Dermis microvascular lymphatic vessel endothelial cell (primary cell): ENCODE results near the gene HTR7. TPM values are rescaled to one million over a fixed set of nuclear protein-coding genes. Genes with fewer than 3 reads are reported as not detected.
"Not testable (repeated sequence)": the region's sequence is repeated elsewhere in the genome, so short reads cannot be mapped to it uniquely, and the experiment has no call there.

Source experiments
- DNase-seq, 2 donors: peaks; one replicate each; pipeline versions ENCODE4 v3.0.0 to v3.0.0-alpha.2; 2010; ENCODE audit warnings: low read depth in 2 of 2
- total RNA-seq: library from RNA; depleted of rRNA; stranded (reverse); fragments of >200 nt; gene quantifications from 2 replicates; pipeline ENCODE4 v1.2.1, GENCODE V29; 2014

Gene HTR7
- under 0.01 and 0.13 TPM in 2 replicates for total RNA-seq

DNA sequence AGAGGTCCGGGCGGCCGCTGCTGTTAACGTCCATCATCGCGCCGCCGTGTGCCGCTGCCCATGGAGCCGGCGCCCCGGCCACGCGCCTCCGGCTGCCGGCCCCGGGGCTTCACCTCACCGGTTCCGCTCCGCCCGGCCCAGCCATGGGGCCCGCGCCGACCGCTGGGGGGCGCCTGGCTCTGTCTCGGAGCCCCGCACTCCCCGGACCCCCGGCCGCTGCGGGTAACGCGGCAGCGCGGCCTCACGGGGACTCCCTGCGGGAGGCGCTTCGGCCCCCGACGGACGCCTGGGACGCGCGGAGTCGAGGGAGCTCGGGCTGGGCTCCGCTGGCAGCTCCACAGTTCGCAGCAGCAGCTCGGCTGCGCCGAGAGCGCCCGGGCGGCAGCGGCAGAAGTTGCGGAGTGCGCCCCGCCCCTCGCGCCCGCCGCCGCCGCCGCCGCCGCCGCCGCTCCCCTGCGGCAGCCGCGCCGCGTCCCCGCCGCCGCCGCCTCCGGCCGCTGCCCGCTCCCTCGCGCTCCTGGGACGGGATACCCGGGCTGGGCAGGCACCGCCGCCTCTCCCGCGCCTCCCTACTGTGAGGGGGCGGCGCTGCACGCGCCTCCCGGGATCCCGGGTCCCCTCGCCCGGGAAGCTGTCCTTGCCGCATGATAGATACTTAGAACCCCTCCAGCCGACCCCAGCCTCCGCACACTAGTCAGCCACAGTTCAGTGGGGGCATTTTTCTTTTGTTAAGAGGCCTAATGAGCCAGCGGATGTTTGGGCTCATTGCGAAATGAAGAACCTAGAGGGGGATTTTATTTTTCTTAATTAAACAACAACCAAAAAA is at the start of gene HTR7:
HTR7 (minus strand) TSS at position 405 of the 826 bp plus-strand sequence; CDS start at position 37, 368 bp downstream.
- DNase-seq = peak in 1 of 2 donors; percentile 46

DNA sequence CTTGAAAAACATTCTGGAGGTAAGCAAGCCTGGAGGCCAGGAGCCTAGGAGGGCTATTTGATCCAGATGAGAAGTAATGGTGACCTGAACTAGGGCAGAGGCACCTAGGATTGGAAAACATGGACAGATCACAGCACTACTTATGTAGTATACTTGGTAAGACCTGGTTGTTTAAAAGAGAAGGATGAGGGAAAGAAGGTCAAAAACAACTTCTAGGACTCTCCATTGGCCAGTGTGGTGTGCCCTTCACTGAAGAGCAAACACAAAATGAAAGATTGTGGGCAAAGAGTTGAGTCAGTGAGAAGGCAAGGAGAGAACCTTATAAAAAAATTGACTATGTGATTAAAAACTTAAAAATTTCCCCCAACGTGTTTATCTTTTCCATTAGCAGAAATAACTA is 48.8 kb upstream of the HTR7 start:
- DNase-seq = no peak

DNA sequence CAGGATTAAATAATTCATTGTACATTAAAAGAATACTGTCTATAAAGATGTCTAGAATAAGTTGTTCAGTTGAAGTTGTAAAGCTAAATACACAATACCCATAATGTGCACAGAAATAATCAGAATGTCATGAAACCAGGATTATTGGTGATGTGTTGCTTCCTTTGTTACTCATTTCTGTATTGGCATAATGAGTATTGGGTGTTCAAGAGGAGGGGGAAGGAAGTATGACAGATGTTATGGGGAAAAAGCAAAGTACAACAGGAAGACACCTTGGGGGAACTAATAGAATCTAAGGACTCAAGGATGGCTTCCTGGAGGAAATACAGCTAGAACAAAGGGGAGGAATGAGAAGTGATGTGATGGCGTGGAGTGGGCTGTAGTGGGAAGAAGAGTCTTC is 48.1 kb upstream of the HTR7 start:
- DNase-seq = no peak

DNA sequence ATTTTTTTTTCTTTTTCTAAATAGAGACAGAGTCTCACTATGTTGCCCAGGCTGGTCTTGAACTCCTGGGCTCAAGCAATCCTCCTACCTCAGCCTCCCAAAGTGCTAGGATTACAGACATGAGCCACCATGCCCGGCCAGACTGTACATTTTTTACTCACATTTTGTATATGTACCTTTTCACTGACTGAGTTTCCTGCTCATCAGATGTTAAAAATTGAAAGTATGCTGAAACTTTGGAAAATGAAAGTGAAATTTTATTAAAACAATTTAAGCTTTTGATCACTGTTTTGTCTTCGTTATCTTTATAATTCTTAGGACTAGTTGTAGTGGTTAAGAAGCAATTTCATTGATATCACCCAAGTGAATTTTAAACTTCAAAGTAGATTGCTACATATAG is 39.1 kb upstream of the HTR7 start:
- not testable (repeated sequence) for DNase-seq

DNA sequence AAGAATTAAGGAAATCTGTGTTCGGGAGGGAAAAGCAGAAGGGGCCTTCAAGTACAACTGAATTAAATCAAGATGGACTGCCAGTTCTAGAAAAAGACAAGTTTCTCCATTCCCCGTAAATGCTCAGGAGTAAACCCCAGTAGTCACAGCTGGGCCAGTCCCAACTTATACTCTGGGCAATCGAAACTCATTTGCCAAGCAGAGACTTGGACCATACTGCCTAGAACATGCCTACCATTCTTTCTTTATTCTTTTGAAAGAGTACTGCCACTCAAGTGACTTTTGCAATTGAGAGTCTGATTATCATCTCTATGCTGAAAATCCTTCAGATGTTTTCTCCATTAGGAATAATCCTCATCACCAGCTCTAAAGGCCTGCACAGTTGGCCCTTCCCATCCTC is 35.4 kb upstream of the HTR7 start:
- no peak for DNase-seq

DNA sequence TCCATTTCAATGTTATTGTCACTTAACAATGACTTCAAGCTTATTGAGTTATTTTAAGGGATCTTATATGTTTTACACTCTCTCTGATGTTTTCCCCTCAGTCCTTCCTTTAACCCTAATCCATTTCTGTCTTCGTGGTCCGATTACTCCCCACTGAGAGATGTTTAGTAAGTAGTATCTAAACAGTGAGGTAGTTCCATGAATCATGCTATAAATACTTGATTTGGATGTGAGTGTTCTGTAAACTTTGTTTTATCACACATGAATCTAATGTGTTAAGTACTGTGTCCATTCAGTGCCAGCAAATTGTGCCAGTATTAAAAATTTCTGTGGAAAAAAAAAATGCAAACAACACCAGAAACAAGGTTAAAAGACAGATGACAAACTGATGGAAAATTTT is 32.5 kb upstream of the HTR7 start:
- no peak for DNase-seq

DNA sequence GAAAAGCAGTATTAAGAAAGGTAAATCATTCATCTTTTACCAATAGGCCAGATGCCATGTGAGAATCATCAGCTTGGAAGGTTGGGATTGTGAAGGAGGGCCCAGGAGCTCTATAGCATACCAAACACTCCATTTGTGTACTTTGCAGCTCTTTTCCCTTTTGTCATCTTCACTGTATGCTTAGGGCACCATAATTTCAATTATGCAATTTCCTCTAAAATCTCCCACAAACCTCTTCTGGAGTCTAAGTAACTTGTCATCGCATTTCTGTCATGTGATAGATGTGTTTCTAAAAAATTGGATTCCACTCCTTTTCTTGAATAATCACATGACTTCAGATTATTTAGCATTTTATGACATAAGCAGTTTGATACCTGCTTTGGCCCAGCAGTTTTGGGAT is 31.8 kb upstream of the HTR7 start:
- no peak for DNase-seq

DNA sequence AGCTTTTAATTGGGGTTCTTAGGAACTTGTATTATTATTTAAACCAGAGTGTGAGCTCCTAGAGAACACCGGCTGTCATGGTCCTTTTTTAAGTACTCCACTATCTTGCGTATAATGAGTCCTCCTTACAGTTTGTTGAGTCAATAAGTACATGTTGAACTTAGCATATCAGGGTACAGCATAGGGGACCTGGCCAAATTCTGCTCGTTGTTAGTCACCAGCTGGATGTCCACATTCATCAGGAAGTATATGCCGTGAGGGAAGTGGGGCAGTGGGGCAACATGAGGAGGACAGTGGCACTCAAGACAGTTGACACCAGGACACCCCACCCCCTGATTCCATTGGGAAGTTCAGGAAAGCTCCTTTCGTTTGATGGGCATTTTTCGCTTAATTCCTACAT is 30.5 kb upstream of the HTR7 start:
- no peak for DNase-seq

DNA sequence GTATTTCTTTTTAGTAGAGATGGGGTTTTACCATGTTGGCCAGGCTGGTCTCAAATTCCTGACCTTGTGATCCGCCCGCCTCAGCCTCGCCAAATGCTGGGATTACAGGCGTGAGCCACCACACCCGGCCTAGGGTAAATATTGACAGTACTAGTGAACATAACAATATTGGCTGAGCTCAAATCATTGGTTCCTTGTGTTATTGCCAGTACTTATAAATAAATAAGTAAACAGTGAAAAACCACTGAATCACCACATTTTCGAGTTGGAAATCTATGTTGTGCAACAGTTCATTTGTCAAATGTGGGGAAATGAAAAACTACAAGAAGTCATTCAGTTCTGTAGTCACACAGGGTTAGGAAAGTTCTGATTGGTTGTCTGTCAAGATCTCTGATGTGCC is 29.7 kb upstream of the HTR7 start:
- DNase-seq = no peak

DNA sequence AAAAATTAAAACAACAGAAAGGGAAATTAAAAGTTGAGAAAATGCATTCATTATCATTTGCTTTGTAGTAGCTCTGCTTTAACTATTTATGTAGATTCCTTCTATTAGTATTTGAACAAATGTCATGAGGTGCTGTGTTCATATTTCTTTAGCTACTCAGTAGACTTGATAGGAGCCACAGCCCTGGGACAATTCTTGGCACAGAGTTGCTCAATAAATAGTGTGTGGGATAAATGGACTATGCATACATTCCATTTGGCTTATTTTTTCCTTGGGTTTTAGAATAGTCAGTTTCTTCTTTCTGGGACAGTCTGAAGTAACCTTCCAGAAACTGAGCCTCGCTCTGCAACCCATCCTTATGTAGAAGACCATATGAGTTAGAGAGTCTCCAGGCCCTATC is 27.3 kb upstream of the HTR7 start:
- no peak for DNase-seq

DNA sequence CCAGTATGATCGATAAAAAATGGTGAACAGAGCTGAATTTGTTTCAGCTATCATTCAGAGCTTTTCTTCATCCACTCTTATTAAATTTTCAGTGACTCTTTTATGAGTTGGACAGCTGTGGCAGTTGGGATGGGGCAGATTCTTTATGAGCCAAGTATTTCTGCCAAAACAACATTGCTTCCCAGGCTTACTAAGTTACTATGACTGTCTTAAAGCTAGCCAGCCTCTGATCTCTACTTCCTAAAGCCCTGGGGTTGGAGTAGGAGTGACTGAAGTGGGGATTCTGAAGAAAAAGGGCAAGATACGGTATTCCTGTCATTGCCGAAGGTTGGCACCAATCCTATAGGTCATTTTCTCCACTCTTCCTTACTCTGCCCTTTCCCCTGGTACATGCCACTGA is 26.6 kb upstream of the HTR7 start:
- no peak for DNase-seq

DNA sequence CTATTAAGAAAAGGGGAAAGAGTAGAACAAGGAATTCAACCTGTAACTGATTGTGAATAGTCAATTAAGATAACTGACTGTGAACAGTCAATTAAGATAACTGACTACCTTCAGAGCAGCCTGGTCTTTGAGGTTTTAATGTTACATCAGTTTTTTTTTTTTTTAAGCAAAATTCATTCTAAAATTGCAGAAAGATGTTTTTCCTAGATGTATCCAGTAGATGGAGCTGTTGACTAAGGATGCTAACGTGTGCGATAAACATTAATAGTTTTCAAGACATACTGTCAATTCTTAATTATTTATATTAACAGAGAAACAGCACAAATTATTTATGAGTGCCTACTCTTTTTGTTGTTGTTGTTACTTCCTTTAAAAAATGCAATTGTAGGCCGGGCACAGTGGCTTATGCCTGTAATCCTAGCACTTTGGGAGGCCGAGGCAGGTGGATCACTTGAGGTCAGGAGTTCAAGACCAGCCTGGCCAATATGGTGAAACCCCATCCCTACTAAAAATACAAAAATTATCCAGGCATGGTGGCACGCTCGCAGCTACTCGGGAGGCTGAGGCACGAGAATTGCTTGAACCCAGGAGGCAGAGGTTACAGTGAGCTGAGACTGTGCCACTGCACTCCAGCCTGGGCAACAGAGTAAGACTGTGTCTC is 22.4 kb upstream of the HTR7 start:
- DNase-seq = peak; percentile 53 to 60

DNA sequence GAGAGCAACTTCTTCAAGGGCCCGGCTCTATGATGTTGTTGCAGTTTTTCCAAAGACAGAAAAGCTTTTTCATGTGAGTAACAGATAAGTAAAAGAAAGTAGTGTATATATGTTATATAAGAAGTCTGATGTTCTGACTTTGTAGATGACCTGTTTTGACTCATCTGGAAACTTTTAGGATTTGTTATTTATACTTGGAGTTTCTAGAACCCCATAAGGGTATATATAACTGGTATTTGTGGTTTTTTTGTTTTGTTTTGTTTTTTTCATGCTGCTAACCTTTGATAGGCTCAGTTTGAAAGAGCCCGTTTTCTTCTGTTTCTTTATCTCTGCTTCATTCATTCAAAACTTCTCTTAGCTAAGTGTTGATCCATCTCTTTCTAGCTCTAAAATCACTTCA is 21.2 kb upstream of the HTR7 start:
- no peak for DNase-seq

DNA sequence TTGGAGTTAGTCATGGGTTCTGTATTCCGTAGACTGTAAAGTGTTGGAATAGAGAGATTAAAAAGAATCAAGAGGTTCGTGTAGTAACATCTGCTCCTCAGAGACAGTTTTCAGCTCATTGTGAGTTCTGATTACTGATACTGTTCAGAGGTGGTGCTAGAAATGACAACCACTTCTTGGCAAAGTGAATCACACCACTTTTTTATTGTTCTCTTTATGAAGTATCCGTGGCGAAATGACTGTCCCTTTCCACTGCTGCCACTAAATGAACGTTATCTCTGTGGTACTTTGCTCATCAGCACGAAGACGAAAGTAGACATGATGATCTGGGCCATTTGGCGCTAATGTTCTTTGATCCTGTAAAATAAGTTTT is 14.8 kb upstream of the HTR7 start:
- DNase-seq = no peak

DNA sequence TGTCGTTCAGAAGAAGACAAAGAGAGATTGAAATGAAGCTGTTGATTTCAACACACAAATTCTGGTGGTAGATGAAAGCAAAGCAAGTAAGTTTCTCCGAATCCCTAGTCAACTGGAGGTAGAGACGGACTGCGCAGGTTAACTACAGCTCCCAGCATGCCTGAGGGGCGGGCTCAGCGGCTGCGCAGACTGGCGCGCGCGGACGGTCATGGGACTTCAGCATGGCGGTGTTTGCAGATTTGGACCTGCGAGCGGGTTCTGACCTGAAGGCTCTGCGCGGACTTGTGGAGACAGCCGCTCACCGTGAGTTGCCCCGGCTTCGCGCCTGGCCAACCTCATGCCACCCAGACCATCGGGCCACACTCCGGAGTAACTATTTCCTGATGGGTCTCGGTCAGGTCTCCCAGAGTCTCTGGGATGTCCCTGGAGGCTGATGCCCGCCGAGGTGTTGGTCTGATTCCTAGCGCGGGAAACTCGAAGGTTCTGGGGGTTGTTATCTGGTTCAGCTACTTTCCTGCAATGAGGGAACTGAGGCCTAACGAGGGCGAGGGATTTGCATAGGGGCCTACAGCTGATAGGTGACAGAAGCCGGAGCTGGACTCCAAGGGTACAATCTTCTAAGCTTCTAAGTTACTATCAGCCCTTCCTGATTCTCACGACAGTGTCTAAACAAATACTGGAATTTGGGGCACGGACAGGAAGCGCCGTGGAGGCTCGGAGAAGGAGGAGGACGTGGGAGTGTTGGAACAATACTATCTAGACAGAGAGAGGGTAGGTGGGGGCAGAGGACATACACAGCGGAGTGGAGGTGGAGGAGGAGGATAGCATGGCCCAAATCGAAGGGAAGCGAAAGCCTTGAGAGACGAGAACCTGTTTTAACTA is 14.2 kb upstream of the HTR7 start, which contains the start of gene RPP30:
RPP30 (plus strand) TSS at position 209 of the 882 bp plus-strand sequence; CDS start at position 222, 13 bp downstream.
- DNase-seq = peak; percentile 50 to 86

DNA sequence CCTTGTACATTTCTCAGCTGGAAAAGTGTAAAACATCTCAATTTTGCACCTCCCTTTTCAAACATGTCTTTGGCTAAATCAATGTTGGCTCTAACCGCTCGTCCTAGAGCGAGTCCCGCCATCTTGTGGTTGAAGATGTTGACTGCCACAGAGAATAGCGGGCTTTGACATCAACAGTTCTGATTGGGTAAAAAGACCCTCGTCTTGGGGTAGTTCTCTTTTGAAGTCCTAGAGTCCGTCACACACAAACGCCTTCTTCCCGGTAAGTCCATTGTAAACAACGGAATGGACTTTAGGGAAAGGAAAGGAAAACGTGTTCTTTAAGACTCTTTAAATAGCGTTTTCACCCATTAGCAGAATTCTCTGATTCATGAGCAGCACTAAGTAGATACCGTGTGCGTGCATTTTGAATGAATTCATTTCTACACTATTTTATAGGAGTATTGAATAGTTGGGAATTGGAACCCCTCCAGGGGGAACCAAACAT is 13.5 kb upstream of the HTR7 start:
- peak; percentile 48 to 86 for DNase-seq

DNA sequence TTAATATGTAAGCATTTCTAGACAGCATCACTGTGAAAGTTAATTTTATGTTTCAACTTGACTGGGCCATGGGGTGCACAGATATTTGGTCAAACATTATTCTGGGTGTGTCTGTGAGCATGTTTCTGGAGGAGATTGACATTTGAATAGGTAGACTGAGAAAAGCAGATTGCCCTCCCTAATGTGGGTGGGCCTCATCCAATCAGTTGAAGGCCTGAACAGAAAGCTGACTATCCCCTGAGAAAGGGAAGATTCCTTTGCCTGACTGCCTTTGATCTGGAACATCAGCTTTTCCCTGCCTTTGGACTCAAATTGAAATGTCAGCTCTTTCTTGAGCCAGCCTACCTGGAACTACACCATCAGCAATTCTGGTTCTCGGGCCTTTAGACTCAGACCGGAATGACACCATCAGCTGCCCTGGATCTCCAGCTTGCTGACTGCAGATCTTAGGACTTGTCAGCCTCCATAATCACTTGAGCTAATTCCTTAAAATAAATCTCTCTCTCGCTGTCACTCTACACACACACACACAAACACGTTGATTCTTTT is 8.3 kb upstream of the HTR7 start:
- no peak for DNase-seq

DNA sequence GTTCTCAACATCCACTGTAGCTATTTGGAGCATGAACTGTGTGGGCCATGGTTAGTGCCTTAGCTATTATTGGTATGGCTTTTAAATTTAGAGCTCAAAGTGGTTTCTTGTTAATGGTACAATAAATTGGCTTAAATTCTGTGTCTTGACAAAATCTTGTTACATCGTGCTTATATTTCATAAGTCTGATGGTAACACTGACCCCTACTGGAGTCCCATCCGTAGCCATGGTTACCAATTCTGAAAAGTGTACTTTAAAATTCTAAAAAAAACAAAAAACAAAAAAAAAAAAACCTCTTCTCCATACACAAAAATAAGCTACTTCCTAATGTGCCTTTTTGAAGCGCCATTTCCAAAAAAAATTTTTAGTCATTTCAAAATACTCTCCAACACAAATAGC is 7.6 kb upstream of the HTR7 start:
- DNase-seq = peak in 1 of 2 donors; percentile 40

DNA sequence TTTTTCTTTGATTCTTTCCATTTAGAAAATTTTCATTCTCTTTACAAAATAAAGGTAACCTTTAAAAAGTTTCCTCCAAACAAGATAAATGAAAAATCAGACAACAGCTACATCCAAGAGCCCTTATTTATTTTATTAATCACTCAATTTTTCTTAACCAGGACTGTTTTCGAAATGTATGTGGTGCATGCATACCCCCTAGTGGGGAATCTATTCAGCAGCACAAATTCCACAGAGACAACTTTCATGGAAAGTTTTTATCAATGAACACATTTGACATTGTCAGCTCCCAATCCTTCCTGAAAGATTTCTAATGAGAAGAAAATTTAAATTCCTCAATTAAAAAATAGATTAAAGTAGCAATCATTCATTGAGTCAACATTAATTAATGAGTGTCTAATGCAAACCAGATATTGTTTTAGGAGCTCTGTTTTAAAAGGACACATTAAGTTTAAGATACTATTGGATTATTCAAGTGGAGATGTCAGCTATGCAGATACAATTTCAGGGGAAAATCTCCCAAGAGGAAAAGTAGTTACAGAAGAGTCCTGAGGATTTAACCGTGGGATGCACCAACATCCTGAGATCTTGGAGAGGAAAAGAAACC is 5.2 kb upstream of the HTR7 start:
- DNase-seq = peak; percentile 40 to 49

DNA sequence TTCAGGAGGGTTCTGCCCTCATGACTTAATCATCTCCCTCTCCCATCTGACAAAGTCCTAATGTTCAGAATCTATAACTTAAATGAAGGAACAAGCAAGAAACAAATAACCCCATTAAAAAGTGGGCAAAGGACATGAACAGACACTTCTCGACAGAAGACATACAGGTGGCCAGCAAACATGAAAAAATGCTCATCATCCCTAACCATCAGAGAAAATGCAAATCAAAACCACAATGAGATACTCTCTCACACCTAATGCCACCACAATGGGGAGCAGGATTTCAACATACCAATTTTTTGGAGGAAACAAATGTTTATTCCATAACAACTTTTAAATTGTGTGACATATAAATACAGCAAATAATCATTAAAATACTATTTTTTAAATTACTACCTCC is 3.0 kb upstream of the HTR7 start:
- DNase-seq = no peak

DNA sequence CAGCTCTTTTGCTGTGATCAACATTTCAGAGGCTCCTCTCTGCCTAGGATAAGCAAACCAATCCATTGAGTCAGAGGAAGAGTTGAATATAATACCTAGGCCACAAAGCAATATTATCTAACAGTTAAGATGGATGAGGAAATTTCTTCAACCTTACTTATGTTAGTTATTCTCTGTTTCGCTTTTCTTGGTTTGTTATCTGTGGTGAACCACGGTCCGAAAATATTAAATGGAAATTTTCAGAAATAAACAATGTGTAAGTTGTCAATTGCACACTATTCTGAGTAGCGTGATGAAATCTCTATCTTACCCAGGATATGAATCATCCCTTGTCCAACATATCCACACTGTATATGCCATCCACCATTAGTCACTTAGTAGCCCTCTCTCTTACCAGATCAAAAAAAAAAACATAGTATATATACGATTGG is 1.5 kb upstream of the HTR7 start:
- peak in 1 of 2 donors; percentile 71 for DNase-seq
